Kidney epithelial cell (primary cell): ENCODE results near the gene CHRNA4. TPM values are rescaled to one million over a fixed set of nuclear protein-coding genes. Genes with fewer than 3 reads are reported as not detected.

ENCODE experiments used
- DNase-seq: peaks from one replicate; pipeline ENCODE4 v3.0.0-alpha.2; 2010; ENCODE audit warnings: low read depth
- H3K27me3 ChIP-seq: 2 replicates; pipeline ENCODE4 v1.6.0; 2011; ENCODE audit warnings: low read length; ENCODE audit not compliant: control insufficient read depth, insufficient read depth
- H3K36me3 ChIP-seq: 2 replicates; pipeline ENCODE4 v1.5.1; 2011; ENCODE audit warnings: low read length; ENCODE audit not compliant: control insufficient read depth, insufficient read depth
- H3K4me3 ChIP-seq: 2 replicates; pipeline ENCODE4 v1.5.1; 2011; ENCODE audit warnings: low read depth, mild to moderate bottlenecking, control low read depth, low read length
- total RNA-seq: library from RNA; depleted of rRNA; stranded (reverse); fragments of >200 nt; gene quantifications from 2 replicates; pipeline ENCODE4 v1.2.3, GENCODE V29; 2015
- TF ChIP-seq, protein P1 (sequence below): IDR thresholded peaks from 2 replicates; pipeline ENCODE4 v1.5.1; 2011; ENCODE audit warnings: mild to moderate bottlenecking, moderate library complexity, low read length, control low read depth, inconsistent platforms; ENCODE audit not compliant: insufficient read depth, poor library complexity, severe bottlenecking

CHRNA4 gene
- total RNA-seq, 1 donor from 2014 or later = not detected

DNA sequence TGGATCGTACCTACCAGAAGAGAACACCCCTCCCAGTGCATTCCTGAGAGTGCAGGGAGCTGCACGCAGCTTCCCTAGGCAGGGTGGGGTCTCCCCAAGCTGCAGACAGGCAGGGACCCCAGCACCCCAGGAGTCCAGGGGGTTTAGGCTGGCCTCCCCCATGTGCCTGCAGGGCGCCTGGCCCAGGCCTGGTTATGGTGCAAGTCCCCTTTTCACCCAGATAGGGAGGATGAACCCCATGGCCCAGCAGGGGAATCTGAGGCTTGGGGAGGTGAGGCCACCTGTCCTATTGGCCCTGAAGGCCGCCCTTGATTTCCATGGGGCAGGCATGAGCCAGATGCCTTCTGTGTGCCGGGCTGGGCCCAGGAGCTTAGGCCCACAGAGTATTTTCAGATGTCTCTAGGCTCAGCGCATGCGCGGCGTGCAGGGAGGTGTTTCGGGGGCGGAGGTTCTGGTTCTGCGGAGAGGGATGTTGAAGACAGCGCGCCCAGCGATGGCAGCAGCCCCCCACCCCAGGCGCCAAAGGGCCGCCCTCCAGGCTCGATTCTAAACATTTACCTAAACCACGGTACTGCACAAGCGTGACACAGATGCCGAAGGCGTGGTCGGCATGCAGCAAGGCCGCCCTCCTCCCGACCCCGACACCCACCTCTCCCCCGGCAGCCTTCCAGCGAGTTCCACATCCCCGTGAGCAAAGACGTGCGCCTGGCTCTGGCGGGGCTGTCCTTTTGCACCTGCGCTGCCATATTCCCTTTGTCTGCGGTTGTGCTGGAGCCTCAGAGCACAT, 38.8 kb downstream of the CHRNA4 start:
- TF ChIP-seq, protein P1, sequence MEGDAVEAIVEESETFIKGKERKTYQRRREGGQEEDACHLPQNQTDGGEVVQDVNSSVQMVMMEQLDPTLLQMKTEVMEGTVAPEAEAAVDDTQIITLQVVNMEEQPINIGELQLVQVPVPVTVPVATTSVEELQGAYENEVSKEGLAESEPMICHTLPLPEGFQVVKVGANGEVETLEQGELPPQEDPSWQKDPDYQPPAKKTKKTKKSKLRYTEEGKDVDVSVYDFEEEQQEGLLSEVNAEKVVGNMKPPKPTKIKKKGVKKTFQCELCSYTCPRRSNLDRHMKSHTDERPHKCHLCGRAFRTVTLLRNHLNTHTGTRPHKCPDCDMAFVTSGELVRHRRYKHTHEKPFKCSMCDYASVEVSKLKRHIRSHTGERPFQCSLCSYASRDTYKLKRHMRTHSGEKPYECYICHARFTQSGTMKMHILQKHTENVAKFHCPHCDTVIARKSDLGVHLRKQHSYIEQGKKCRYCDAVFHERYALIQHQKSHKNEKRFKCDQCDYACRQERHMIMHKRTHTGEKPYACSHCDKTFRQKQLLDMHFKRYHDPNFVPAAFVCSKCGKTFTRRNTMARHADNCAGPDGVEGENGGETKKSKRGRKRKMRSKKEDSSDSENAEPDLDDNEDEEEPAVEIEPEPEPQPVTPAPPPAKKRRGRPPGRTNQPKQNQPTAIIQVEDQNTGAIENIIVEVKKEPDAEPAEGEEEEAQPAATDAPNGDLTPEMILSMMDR = no peak
- no peak overlapping the region for H3K4me3 ChIP-seq
- H3K27me3 ChIP-seq = peaks cover 15% of the 10 kb centered on the region
- no peaks in the 10 kb centered on the region for H3K36me3 ChIP-seq
- no peak for DNase-seq

DNA sequence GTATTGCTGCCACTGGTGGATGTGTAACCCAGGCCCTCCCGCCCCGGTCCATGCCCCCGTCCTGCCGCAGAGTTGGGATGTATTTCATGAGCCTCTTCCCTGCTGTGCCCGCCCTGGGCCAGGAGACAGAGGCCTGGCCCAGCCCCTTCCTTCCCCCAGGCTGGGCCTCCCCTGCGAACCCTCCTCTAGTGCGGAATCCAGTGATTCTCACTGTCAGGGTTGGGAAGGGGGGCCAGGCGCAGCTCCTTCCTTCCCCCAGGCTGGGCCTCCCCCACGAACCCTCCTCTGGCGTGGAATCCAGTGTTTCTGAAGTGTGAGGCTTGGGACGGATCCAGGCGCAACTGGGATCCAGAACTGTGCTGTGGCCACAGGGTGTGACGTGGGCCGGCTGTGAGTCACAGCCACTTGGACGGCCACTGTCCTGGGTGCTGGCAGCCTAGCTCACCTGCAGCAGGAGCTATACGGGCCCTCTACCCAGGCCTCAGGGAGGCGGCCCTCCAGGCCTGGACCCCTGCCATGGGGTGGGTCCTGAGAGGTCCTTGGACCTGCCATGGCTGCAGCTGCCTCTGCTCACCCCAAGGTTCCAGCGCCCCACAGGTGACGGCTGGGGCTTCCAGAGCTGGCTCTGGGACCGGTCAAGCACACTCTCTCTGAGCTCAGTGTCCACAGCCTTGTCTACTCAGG, 39.9 kb downstream of the CHRNA4 start:
- TF ChIP-seq, protein P1 = no peak
- H3K27me3 ChIP-seq = peaks cover 15% of the 10 kb centered on the region
- DNase-seq = no peak
- no peak overlapping the region for H3K4me3 ChIP-seq
- no peaks in the 10 kb centered on the region for H3K36me3 ChIP-seq

DNA sequence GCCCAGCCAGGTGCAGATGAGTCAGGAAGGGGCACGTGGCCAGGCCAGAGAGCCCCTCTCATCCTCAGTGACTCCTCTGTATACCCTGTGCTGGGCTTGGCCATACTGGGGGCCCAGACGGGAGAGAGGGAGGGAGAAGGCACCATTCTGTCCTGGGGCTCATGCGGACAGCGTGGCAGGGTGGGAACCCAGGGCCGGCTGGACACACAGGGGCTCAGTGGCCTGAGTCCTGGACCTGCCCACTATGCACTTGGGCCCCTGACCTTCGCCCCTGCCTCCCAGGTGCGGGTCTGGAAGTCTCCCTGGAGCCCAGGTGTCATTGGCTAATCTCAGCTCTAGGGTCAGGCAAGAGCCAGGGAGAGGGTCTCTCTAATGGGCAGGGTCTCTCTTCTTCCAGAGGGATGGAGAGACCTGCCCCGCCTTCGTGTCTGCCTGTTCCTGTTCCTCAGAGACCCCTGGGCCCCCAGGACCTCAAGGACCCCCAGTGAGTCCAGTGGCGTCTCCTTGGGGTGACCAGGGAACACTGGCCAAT, 40.5 kb downstream of the CHRNA4 start:
- TF ChIP-seq, protein P1 = no peak
- H3K36me3 ChIP-seq = no peaks in the 10 kb centered on the region
- H3K4me3 ChIP-seq = no peak overlapping the region
- no peak for DNase-seq
- H3K27me3 ChIP-seq = peaks cover 15% of the 10 kb centered on the region

DNA sequence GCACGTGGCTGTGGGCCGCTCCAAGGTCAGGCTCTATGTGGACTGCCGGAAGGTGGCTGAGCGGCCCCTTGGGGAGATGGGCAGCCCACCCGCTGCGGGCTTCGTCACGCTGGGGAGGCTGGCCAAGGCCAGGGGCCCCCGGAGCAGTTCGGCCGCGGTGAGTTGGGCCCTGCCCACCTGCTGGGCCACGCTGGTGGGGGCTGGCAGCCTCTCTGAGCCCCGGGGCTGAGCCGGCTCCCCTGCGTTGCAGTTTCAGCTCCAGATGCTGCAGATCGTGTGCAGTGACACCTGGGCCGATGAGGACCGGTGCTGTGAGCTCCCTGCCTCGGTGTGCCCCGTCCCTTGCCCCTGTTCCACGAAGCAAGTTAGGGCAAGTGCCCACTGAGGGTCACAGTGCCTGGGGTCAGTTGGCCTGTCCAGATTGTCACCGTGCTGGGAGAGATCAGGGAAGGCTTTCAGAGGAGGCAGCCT, 41.1 kb downstream of the CHRNA4 start:
- TF ChIP-seq, protein P1 = no peak
- no peak overlapping the region for H3K4me3 ChIP-seq
- no peaks in the 10 kb centered on the region for H3K36me3 ChIP-seq
- DNase-seq = no peak
- peaks cover 19% of the 10 kb centered on the region for H3K27me3 ChIP-seq

DNA sequence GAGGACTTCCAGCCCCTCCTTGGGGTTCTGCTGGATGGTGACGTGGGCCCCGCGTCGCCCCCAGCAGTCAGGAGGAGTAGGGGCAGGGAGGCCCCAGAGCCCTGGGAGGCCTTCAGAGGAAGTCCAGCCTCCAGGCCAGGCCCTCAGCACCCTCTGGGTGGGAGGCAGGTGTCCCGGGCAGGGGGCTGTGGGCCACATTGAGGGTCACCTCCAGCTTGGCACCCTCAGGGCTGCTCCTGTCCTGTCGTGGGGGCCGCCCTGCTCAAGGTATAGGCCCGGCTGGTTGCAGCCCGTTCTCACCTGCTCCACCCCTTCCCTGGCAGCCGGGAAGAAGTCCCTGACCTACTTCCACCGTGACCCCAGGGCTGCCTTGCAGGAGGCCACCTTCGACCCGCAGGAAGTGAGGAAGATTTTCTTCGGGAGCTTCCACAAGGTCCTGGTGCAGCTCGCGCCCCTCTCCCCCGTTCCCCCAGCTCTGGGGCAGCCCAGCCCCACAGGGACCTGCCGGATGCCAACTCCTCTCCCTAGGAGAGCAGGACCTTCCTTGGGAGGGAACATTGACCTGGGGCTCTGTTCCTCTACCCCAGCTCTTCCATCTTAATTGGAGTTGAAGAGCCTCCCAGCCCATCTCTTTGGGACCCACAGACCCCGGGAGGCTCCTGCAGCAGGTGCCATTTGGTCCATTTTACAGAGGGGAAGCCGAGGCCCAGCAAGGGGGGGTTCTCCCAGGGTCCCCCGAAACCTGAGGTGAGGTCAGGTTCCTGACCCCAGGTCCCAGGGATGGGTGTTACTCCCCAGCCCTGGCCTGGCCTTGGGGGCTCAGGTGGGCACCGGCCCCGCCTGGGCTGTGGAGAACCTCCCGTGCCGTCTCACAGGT, 41.7 kb downstream of the CHRNA4 start:
- TF ChIP-seq, protein P1 = no peak
- no peak for DNase-seq
- Histone ChIP-seq H3K36me3 (no peaks in the 10 kb centered on the region), H3K27me3 (peaks cover 21% of the 10 kb centered on the region), H3K4me3 (no peak overlapping the region)
